A549 (cell line): ENCODE results near the gene GTF2H2C_2.
"Not testable (repeated sequence)": the region's sequence is repeated elsewhere in the genome, so short reads cannot be mapped to it uniquely, and the experiment has no call there.

Experiments
- CEBPB ChIP-seq, 2 experiments: fragments of >200 bp in 1 of 2; sonication (Bioruptor Twin) in 1 of 2; formaldehyde crosslinking in 1 of 2; IDR thresholded peaks; 2 replicates each; pipeline ENCODE4 v1.6.1; 2012 to 2016
- FOXS1 ChIP-seq: fragments of 250-450 bp; sonication (Bioruptor Pico); IDR thresholded peaks from 2 replicates; pipeline ENCODE4 v1.5.0; 2020; ENCODE audit warnings: mild to moderate bottlenecking, moderate library complexity
- POLR2A ChIP-seq: IDR thresholded peaks from 2 replicates; pipeline ENCODE4 v1.6.1; 2012; ENCODE audit warnings: mild to moderate bottlenecking, low read length

DNA sequence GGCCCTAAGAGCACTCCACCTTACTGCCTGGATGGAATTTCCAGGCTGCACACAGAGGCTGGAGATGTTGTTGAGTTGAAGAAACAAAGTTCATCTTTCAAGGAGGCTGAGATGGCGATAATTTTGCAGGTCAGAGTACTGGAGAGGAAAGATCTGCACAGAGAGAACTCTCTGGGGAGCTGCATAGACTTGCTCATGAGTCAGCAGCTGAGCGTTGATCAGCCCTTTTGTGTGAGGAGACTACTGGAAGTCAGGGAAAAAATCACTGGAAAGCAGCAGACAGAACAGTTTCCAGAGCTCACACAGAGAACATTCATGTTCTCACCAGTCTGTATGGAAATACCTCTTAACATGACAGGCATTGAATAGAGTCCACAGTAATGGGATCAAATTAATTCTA lies 23.4 kb downstream of the GTF2H2C_2 start:
- TF ChIP-seq POLR2A; CEBPB (IDR thresholded peaks at IDR 0.05); FOXS1: not testable (repeated sequence)
